Ovary (tissue), 9 donors: ENCODE data around the gene S100A1. TPM values are rescaled to one million over a fixed set of nuclear protein-coding genes. Genes with fewer than 3 reads are reported as not detected.

Source experiments
- DNase-seq, 5 donors: peaks; one replicate each; pipeline ENCODE4 v3.0.0-alpha.2; 2019 to 2020
- H3K27ac ChIP-seq, 2 donors: fragments of 200-600 bp; one replicate each; pipeline versions ENCODE4 v1.5.1 to v1.8.0; 2019 to 2022
- H3K27me3 ChIP-seq: fragments of 200-600 bp; one replicate; pipeline ENCODE4 v1.8.0; 2022
- H3K36me3 ChIP-seq: fragments of 200-600 bp; sonication (generic); one replicate; pipeline ENCODE4 v1.5.1; 2019
- H3K4me1 ChIP-seq: one replicate; pipeline ENCODE4 v1.8.1; 2013; ENCODE audit warnings: mild to moderate bottlenecking, moderate library complexity; ENCODE audit not compliant: insufficient read depth
- H3K4me3 ChIP-seq: fragments of 200-600 bp; sonication (generic); one replicate; pipeline ENCODE4 v1.5.1; 2017
- H3K9me3 ChIP-seq, 2 donors: fragments of 200-600 bp in 1 of 2; sonication (generic) in 1 of 2; one replicate each; pipeline versions ENCODE4 v1.5.1 to v1.8.1; 2013 to 2019; ENCODE audit warnings: mild to moderate bottlenecking in 1 of 2, moderate library complexity in 1 of 2
- CTCF ChIP-seq, 3 donors: fragments of 450-650 bp in 2 of 3; fragments of 200-600 bp in 1 of 3; IDR thresholded peaks; one replicate each; pipeline versions ENCODE4 v1.5.1 to v1.8.0; 2016 to 2022; ENCODE audit warnings: antibody characterized with exemption in 3 of 3, mild to moderate bottlenecking in 1 of 3
- EP300 ChIP-seq: sonication (generic); formaldehyde crosslinking; IDR thresholded peaks from one replicate; pipeline ENCODE4 v1.6.1; 2017; ENCODE audit warnings: antibody characterized with exemption
- POLR2A ChIP-seq: fragments of 450-650 bp; IDR thresholded peaks from one replicate; pipeline ENCODE4 v1.6.1; 2017; ENCODE audit warnings: antibody characterized with exemption, mild to moderate bottlenecking, moderate library complexity
- WGBS, 3 donors: extraction: QIAGEN DNeasy Blood & Tissue Kit in 1 of 3; methylation state at CpG; one replicate each; pipeline versions ENCODE4 v1.1.5 to v1.1.7; 2013 to 2017; 5-methylcytosine and 5-hydroxymethylcytosine counted together
- intact Hi-C, 4 donors: fragments of 100-400 bp; cut with DNase I; formaldehyde crosslinking; loops; one replicate each; pipeline versions ENCODE4 v1.11.0 to v1.15.1; 2022 to 2023
- polyA plus RNA-seq, 2 donors: library from polyadenylated mRNA; stranded (reverse); fragments of 200-250 nt in 1 of 2; fragments of 350-450 nt in 1 of 2; fragmentation: Illumina TruSeq in 1 of 2; extraction: RNeasy Lipid Tissue Mini Kit (QIAGEN cat#74804) in 1 of 2; gene quantifications; one replicate each; pipeline ENCODE4 v1.2.3, GENCODE V29; 2013 to 2014
- total RNA-seq, 7 donors: library from RNA; depleted of rRNA in 2 of 7; stranded (reverse); fragments of >200 nt in 2 of 7; fragmentation: NEBNext Ultra II Directional in 3 of 7; extraction: Animal tissue kit (Norgen Biotek cat#: 25700) in 3 of 7; gene quantifications; one replicate each; pipeline versions ENCODE4 v1.1.0 to v1.2.4, GENCODE V29; 2016 to 2023
- donor health status: DM: no; HTN: no; CAD: no; lungs with moderate emphysema.
- donor health status: DM: no; HTN: no; CAD: no.
- donor health status: Bipolar disorder and iron deficiency.
- donor health status: DM: yes; HTN: yes; CAD: no.
- donor health status: DM: no; HTN: no; CAD: no.
- donor health status: DM: yes; HTN: yes; CAD: no.

S100A1 gene
- total and polyA plus RNA-seq, 9 donors, result 0.91 to 77.2 (median 1.3) TPM; not detected in 1

- no peaks in the 10 kb centered on the region for H3K27me3 ChIP-seq
- no peak overlapping the region for H3K4me3 ChIP-seq
- TF ChIP-seq CTCF (IDR thresholded peaks at IDR 0.05) (no peak), EP300 (no peak), POLR2A (no peak)
- intact Hi-C loops, result loop anchor here in 1 of 4 donors (10.0 kb wide), 1 partner anchor 48 kb away; no protein-coding TSS in a partner anchor
- H3K36me3 ChIP-seq, result no peaks in the 10 kb centered on the region
- peaks cover 3% of the 10 kb centered on the region for H3K4me1 ChIP-seq
- H3K27ac ChIP-seq, result no peak overlapping the region
- no peaks in the 10 kb centered on the region for H3K9me3 ChIP-seq
- WGBS, 3 donors, result 78 to 87% (median 84%) methylated on average over 7 of the region's 7 CpGs
- DNase-seq, result peak in 1 of 5 donors; percentile 1
These were observed 5.1 kb upstream of the S100A1 start for GRCh38 chr1:153623101-153623500.

GRCh38 chr1:153624965-153625611 lies 3.1 kb upstream of the S100A1 start:
- WGBS, 3 donors, result 82 to 87% (median 86%) methylated on average over 10 of the region's 10 CpGs
- no peaks in the 10 kb centered on the region for H3K36me3 ChIP-seq
- peak in 1 of 5 donors; percentile 8 for DNase-seq
- no peaks in the 10 kb centered on the region for H3K27me3 ChIP-seq
- H3K27ac ChIP-seq, result no peak overlapping the region
- intact Hi-C loops, result loop anchor here in 1 of 4 donors (10.0 kb wide), 1 partner anchor 50 kb away; no protein-coding TSS in a partner anchor
- H3K4me3 ChIP-seq, result no peak overlapping the region
- no peaks in the 10 kb centered on the region for H3K9me3 ChIP-seq
- TF ChIP-seq CTCF (IDR thresholded peaks at IDR 0.05) (no peak), POLR2A (no peak), EP300 (no peak)
- H3K4me1 ChIP-seq, result peaks cover 3% of the 10 kb centered on the region

- intact Hi-C loops, result loop anchor here in 1 of 4 donors (10.0 kb wide), 1 partner anchor 52 kb away; no protein-coding TSS in a partner anchor
- Histone ChIP-seq H3K27me3 (no peaks in the 10 kb centered on the region), H3K36me3 (no peaks in the 10 kb centered on the region), H3K27ac (peak overlapping the region; percentile 59 to 72), H3K9me3 (no peaks in the 10 kb centered on the region), H3K4me3 (peak overlapping the region; percentile 36), H3K4me1 (peaks cover 3% of the 10 kb centered on the region)
- TF ChIP-seq POLR2A (no peak), EP300 (no peak), CTCF (IDR thresholded peaks at IDR 0.05) (no peak)
- no peak for DNase-seq
- 21 to 37% (median 37%) methylated on average over 3 of the region's 3 CpGs for WGBS, 3 donors
These were observed 1.7 kb upstream of the S100A1 start for GRCh38 chr1:153626477-153626903.

- TF ChIP-seq POLR2A (peak; percentile 62), CTCF (IDR thresholded peaks at IDR 0.05) (no peak)
- peak; percentile 82 to 90 (median 88) for DNase-seq
- H3K4me3 ChIP-seq, result peak within 1 kb of the TSS; percentile 36
- WGBS, 3 donors, result 1 to 2% (median 1%) methylated on average over 26 to 28 of the region's 28 CpGs
- no peaks in the 10 kb centered on the region for H3K36me3 ChIP-seq
- peaks cover 3% of the 10 kb centered on the region for H3K4me1 ChIP-seq
- no peaks in the 10 kb centered on the region for H3K27me3 ChIP-seq
- H3K27ac ChIP-seq, result peak within 1 kb of the TSS; percentile 59 to 72
- intact Hi-C loops, result loop anchor here in 1 of 4 donors (10.0 kb wide), 1 partner anchor 52 kb away; no protein-coding TSS in a partner anchor
- no peaks in the 10 kb centered on the region for H3K9me3 ChIP-seq
These were observed 1.1 kb upstream of the S100A1 start, which contains the start of gene S100A13 for GRCh38 chr1:153626904-153627714. Gene S100A13, minus strand, starts transcription at chr1:153627505. Its CDS starts 1,033 bp downstream, at chr1:153626472.
